ENCODE data around the gene SYPL1. TPM values are rescaled to one million over a fixed set of nuclear protein-coding genes. Genes with fewer than 3 reads are reported as not detected.

Gene SYPL1
- total RNA-seq, 1 experiment from 2014 or later = 39.2 TPM

DNA sequence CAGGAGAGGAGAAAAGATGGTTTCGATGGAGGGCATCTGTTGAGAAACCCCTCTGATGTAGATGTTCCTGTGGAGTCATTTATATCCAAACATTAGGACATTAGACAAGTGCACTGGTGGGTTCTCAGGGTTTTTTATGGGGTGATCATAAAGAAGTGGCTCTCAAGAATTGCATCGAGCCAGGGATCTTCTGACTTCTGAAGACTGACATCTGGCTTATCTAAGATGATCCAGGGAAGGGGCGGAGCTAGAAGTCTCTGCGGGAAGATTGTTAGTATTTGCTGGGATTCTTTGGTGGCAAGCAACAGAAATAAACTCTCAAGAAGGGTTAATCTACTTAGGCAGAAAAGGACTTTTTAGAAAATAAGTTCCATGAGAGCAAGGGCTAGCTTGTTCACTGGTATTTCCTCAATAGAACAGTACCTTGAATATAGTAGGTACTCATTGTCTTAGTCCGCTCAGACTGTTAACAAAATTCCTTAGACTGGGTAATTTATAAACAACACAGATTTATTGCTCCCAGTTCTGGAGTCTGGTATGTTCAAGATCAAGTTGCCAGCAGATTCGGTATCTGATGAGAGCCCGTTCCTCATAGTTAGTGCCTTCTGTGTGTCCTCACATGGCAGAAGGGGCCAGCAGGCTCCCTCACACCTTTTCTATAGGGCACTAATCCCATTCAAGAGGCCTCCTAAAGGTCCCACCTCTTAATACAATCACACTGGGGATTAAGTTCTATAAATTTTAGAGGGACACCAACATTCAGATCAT lies 28.5 kb upstream of the SYPL1 start:
- Histone ChIP-seq H2AFZ (ENCODE audit: low read length) (no peak overlapping the region), H4K91ac (ENCODE audit: insufficient read length, low read depth, low read length) (no peak overlapping the region), H4K5ac (ENCODE audit: insufficient read length, low read depth, low read length) (no peak overlapping the region), H3K9me3 (ENCODE audit: control insufficient read depth, low read depth, low read length) (no peaks in the 10 kb centered on the region), H3K27ac (ENCODE audit: insufficient read length, low read depth, low read length) (no peak overlapping the region), H2BK5ac (ENCODE audit: insufficient read length, low read length) (no peak overlapping the region), H4K8ac (replicated peaks; ENCODE audit: insufficient read length, low read depth, low read length) (no peak overlapping the region), H3K79me2 (ENCODE audit: insufficient read depth, low read length) (no peaks in the 10 kb centered on the region), H2BK20ac (ENCODE audit: low read depth, low read length, poor library complexity, severe bottlenecking) (no peak overlapping the region), H2BK12ac (ENCODE audit: insufficient read length, low read depth, low read length) (no peak overlapping the region), H3K14ac (ENCODE audit: insufficient read depth, low read length) (no peak overlapping the region), H2BK120ac (ENCODE audit: low read depth, low read length, poor library complexity, severe bottlenecking) (no peak overlapping the region), H3T11ph (ENCODE audit: low read length) (no peak overlapping the region), H3K4me1 (ENCODE audit: insufficient read depth, low read length) (peaks cover 4% of the 10 kb centered on the region; the same call in 1 of the 2 replicates), H3K23me2 (ENCODE audit: insufficient read length, low read depth, low read length, poor library complexity, severe bottlenecking) (no peaks in the 10 kb centered on the region), H3K56ac (ENCODE audit: insufficient read length, low read depth, low read length) (no peak overlapping the region), H2BK15ac (ENCODE audit: low read depth, low read length) (no peak overlapping the region), H3K18ac (ENCODE audit: insufficient read length, low read depth, low read length) (no peak overlapping the region), H3K27me3 (ENCODE audit: insufficient read depth, low read length) (no peaks in the 10 kb centered on the region), H3K23ac (ENCODE audit: insufficient read length, low read depth, low read length) (no peak overlapping the region), H3K4me2 (ENCODE audit: insufficient read depth, insufficient read length, low read length) (no peak overlapping the region), H3K9ac (ENCODE audit: extremely low read depth, insufficient read length, low read length) (no peak overlapping the region), H3K79me1 (ENCODE audit: insufficient read depth, low read depth, low read length, poor library complexity, severe bottlenecking) (no peaks in the 10 kb centered on the region), H2AK5ac (ENCODE audit: insufficient read length, low read length) (no peak overlapping the region), H4K20me1 (ENCODE audit: control insufficient read depth, insufficient read depth, insufficient read length) (no peaks in the 10 kb centered on the region), H3K4ac (ENCODE audit: low read depth, low read length) (no peak overlapping the region)
- no peaks in the 10 kb centered on the region; a peak in 3 of 5 replicates for H3K9me3 Mint-ChIP-seq
- peaks cover 0 to 4% (median 0%) of the 10 kb centered on the region in 3 experiments; a peak in 3 of 7 replicates for H3K36me3 Mint-ChIP-seq (ENCODE audit: insufficient read depth in 1 of 3, low read depth in 3 of 3)
- WGBS (ENCODE audit: extremely low coverage, insufficient read length, low lambda C conversion rate) = no CpG with 5 or more reads among the region's 7 CpGs
- no peak for DNase-seq
- peaks cover 16 to 30% of the 10 kb centered on the region in 2 experiments for H3K4me1 Mint-ChIP-seq
- peak overlapping the region in 1 of 3 experiments; percentile 29; a peak in 1 of 7 replicates for H3K27ac Mint-ChIP-seq
- H3K4me3 Mint-ChIP-seq = no peak overlapping the region
- peaks cover 6% of the 10 kb centered on the region for H3K27me3 Mint-ChIP-seq (ENCODE audit: low read depth)
- TF ChIP-seq, protein P1, sequence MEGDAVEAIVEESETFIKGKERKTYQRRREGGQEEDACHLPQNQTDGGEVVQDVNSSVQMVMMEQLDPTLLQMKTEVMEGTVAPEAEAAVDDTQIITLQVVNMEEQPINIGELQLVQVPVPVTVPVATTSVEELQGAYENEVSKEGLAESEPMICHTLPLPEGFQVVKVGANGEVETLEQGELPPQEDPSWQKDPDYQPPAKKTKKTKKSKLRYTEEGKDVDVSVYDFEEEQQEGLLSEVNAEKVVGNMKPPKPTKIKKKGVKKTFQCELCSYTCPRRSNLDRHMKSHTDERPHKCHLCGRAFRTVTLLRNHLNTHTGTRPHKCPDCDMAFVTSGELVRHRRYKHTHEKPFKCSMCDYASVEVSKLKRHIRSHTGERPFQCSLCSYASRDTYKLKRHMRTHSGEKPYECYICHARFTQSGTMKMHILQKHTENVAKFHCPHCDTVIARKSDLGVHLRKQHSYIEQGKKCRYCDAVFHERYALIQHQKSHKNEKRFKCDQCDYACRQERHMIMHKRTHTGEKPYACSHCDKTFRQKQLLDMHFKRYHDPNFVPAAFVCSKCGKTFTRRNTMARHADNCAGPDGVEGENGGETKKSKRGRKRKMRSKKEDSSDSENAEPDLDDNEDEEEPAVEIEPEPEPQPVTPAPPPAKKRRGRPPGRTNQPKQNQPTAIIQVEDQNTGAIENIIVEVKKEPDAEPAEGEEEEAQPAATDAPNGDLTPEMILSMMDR (conservative IDR thresholded peaks at IDR 0.05) = no peak

Measured in H9 (cell line).